ENCODE measurements around the gene HOXD12.
A peak's percentile ranks its signal among the peaks of the same experiment; 100 is the strongest.

HOXD12 gene

DNA sequence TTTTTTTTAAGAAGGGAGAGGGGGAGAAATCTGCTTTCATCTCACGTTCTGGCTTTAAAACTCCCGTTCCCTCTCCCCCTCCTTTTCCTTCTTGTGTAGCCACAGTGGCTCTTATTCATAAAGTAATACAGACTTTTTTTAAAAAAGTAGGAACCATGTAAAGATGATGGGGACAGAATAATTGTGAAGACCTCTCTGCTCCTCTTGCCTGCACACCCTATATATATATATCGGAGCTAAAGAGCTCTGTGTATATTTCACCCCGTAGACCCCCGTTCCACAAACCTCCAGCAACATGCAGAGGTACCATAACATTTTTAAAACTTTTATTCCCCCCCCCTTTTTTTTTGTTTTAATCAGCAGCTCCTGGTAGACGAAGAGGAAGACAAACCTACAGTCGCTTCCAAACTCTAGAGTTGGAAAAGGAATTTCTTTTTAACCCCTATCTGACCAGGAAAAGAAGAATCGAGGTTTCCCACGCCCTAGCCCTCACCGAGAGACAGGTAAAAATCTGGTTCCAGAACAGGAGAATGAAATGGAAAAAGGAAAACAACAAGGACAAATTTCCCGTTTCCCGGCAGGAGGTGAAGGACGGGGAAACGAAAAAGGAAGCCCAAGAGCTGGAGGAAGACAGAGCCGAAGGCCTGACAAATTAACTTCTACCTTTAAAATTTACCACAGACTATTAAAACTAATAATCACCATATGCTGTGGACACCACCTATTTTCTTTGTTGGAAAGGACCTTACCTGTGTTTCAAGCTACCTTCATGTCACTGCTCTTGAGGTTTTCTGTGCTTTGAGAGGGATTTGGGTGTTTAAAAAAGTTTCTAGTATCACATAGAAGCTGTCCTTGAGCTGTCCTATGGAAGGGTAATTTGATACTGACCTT, 31.6 kb downstream of the HOXD12 start:
- no peak for DNase-seq (ENCODE audit: low read depth, low spot score)

DNA sequence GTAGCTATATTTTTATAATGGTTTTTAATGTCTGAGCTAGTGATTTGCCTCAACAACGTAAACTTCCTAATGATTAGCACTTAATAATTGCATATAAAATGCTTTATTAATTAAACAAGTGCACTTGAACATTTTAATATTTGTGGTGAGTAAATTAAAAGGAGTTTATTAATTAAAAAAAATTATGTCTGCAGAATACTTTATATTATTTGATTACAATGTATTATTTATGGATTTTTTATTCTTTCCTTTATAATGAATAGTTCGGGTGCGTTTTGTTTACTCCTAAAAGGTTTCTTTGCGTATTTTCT, 32.2 kb downstream of the HOXD12 start:
- DNase-seq (ENCODE audit: low read depth, low spot score) = no peak

DNA sequence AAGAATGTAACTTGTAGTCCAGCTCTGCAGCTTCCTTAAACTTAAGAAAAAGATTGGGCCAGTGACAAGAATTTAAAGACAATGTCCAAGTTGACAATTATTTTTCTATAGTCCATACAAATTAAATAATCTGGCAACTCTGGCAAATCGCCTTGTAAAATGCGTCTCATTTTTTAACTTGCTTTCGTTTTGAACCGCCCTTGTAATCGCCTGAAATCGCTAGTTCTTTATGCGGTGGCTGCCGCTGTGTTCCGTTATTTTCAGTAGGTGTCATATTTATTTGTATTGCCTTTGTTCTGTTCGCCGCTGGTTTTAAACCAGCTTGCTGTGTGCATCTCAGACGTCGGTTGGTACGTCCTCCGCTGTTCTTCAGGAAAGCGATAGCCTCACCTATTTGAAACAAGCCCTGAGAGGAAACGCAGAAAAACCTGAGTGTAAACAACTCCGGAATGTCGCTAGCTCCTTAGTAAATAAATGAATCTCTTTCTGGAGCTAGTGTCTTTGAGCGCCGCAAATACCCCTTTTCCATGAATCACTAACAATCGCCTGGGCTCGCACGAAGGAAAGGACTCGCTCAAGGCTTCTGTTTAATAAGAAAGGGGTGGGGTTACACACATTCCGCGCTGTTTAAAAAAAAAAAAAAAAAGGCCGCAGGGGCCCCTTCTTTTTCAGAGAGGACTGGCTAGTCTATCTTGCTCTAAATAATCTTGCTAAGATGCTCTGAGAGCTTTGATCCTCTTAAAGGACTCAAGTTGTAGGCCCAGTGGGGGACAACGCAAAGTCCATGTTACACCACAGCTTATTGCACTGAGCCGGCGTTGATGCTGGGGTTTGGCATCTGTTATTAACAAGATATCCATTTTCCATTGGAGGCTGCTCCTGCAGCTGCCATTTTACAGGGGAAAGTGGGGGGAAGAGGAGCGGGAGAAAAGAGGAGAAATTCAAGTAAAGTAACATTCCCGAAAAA, 32.9 kb downstream of the HOXD12 start:
- DNase-seq (ENCODE audit: low read depth, low spot score) = peak; percentile 63

DNA sequence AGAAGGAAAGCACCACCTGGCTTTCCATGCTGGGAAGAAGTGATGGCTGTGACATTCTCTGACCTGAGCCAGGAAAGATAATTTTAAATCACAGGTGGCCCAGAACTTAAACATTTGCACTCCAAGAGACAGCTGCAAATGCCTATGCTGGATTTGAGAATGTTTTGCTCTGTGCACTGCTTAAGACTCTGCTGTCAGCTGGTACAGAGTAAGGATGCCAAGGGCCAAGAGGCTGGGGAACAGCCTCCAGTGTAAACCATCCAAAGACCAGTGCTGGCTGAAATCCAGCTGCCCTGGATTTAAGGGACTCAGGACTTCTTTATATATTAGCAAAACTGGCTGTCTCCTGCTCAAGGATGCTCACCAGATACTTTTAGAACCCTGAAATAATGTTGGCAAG, 33.8 kb downstream of the HOXD12 start:
- DNase-seq (ENCODE audit: low read depth, low spot score) = no peak

DNA sequence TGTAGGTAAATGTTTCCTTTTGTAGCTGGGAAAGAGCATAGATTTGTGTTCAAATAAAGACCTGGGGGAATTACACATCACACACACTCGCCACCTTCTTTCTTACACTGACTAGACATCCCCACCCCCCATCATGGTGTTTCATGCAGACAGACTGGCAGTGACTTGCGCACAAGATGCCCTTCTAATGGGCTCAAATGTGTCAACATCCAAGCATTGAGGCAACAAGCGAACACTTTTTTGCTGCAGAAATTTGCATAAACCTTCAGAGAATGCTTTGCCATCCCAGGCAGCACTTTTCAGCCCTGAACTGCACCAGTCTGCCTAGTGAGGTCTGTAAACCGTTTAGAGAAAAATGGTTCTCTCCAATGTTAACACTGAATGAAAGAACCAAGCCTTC, 34.4 kb downstream of the HOXD12 start:
- DNase-seq (ENCODE audit: low read depth, low spot score) = no peak

DNA sequence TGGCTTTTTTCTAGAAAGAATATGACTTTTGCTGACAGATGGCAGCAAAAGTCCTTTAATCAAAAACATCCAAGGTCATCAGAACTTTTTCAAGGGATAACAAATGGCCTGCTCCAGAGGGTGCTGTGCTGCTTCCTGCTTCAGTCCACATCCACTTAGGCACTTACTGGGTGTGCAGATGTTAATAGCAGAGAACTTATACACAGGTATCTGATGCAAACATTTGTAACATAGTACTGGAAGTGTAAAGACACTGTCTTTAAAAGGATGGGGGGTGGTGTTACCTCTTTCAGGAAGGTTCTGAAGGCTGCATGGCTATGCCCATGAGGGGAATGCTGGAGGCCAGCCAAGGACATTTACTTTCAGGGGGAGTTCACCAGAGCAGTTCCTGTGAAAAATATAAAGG, 35.4 kb downstream of the HOXD12 start:
- DNase-seq (ENCODE audit: low read depth, low spot score) = no peak

DNA sequence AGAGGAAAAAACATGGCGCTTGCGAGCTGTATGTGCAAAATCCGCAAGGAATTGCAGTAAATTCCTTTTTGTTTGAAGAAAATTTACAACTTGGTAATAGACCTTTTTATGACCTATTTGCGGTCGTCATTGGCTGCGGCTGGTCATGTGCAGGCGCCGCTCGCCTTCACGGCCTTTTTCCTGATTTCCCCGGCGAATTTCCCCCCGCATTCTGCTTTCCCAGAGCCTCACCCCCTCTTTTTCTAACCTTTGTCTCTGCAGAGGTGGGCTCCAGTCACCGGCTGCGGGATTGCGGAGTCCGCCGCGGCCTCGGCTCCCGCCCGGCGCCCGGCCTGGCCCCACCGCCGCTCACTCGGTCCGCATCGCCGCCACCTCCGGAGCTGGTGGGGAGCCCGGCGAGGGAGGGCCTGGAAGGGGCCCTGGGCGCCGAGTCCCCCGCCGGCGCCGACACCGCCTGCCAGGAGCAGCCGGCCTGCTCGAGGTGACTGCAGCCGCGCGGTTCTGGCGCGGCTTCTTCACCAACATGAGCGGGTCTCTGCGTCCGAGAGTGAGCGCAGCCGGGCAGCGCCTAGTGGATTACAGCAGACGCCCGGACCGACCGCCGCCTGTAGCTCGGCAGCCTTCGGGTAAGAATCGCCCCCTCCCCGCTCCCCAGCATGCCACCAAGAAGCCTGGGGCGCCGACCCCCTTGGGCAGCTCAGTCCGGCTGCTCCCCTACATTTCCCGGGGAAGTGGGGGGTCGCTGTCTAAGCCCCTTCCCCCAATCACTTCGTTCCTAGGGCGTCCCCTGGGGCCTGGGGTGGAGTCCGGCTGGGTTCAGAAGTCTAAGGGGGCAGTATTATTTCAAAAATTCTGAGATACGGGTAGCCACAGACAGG, 37.0 kb downstream of the HOXD12 start:
- no peak for DNase-seq (ENCODE audit: low read depth, low spot score)

DNA sequence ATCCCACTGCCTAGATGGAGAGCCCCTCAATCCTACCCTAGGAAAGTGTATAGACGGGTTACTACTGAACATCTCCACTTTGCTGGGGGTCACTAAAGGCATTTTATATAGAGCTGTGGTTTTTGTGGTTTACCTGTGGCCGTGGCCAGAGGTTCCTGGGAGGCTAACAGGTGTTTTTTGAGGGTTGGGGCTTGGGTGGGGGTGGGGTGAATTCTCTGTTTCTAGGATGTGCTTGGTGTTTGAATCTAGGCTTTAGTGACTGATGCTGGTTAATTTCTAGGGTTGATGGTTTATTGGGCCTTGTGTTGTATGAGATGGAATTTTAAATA, 37.6 kb downstream of the HOXD12 start:
- DNase-seq (ENCODE audit: low read depth, low spot score) = no peak

DNA sequence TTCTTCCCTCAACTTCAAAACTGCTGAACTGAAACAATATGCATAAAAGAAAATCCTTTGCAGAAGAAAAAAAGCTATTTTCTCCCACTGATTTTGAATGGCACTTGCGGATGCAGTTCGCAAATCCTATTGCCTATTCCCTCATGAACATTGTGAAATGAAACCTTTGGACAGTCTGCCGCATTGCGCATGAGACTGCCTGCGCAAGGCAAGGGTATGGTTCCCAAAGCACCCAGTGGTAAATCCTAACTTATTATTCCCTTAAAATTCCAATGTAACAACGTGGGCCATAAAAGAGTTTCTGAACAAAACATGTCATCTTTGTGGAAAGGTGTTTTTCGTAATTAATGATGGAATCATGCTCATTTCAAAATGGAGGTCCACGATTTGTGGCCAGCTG, 38.3 kb downstream of the HOXD12 start:
- no peak for DNase-seq (ENCODE audit: low read depth, low spot score)

DNA sequence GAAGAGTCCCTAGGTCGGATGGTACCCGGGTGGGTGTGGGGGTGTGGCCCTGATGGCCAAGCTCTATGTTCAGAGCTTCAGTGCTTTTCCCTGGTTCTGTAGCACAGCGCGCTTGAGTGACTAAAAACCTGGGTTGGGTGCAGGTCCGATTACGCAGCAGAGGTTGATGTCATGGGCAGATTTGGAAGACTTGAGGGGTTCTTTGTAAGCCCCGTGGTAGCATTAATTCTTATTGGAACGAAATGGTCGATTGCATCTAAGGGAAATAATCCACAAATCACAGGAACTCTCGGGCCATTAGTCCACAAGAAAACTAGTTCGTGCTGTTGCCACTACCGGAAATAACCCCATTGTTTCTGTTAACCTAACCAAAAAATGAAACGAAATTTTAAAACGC, 38.9 kb downstream of the HOXD12 start:
- no peak for DNase-seq (ENCODE audit: low read depth, low spot score)

DNA sequence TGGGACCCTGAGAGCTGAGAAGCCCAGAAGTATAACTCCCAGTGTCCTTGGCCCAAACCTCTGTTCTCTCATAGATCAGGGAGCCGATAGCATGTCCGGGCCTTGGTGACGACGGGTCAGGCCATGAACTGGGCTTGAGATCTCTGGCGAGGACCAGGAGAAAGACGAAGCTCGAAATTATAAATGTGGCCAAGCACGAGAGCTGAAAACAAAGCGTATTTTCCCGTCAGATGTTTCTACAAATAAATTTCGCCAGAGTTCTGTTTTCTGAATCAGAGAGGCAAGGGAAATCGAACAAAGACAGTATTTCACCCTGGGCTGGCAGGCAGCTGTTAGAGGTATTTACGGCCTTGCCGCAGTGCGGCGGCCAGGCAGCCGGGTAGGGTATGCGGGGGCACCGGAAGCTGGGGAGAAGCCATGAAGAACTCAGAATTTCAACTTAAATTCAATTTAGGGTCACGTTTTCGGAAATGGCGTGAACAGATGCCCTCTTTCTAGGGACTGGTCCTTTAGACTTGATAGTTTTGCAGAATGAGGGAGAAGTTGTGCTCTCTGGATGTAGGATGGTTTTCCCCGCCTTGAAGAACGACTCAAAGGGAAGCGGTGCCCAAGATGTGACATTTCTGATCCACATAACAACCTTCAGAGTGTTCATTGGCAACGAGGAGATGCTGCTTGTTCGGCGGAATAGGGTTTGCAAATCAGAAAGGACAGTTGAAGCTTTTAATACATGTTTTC, 39.5 kb downstream of the HOXD12 start:
- no peak for DNase-seq (ENCODE audit: low read depth, low spot score)

DNA sequence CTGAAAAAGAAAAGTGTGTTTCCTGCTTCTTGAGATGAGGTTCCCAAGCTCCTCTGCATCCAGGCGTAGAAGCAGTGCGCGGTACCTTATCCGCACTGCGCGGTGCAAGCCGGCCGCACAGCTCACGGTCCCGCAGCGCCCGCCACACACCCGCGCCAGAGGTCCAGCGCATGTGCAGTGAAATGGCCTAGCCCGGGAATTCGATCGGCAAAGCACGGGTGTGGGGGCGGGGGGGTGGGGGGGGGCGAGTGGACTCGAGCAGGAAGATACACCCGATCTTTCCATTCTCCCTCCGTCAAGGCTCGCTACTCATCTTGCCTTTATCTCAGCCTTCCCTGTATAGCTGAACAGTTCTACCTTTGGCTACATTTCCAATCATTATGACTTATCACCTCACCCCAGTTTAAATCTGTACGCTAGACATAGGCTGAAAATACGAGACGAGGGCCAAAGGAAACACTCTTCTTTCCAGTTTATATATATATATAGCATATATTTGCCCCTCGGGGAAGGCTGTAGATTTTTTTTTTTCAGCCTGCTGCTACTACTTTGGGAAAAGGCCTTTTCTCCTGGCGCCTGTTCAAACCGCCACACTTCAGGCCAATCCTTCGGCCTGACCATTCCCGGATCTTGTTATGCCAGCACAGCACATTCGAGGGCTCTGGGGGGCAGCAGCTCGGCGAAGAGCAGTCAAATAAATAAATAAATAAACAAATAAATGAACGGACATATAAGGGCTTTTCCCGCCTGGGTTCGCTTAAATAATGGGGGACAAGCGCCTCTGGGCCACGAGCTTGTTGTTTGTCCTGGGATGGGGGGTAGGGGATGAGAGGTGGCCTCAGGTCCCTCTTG, 40.3 kb downstream of the HOXD12 start:
- DNase-seq (ENCODE audit: low read depth, low spot score) = no peak

DNA sequence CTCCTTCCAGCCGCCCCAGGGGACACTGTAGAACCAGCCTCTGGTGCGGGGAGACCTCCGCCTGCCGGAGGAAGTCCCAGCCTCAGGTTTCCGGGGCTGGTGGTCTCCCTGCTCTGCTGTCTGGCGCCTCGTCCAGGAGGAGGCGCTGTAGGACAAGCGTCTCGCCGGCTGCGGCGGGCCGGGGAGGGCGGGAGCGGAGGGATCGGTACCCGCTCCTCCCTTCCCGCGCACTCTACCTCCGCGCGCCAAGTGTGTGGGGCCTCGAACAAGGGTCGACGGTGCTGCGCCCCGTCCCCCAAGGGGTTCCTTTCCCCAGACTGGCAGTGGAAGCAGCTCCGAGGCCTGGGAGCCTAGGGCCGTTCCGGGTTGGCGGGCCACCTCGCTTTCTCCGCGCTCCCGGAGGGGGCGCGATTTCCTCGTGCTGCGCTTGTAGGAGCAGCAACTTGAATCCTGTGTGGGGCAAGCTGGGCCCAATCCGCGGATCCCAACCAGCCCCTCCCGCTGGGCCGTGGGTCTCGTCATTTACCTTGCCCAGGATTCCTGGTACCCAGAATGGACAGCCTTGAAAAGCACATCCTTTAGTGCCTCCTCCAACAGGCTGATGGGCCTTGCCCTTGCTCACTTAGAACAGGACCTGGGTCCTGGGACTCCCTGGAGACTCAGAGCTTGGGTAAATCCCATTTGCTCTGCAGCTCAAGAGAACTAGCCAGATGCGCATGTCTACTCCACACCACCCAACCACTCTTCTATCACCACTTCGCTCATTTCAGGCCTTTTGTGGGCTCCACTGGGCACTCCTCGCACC, 41.1 kb downstream of the HOXD12 start:
- DNase-seq (ENCODE audit: low read depth, low spot score) = peak; percentile 90

DNA sequence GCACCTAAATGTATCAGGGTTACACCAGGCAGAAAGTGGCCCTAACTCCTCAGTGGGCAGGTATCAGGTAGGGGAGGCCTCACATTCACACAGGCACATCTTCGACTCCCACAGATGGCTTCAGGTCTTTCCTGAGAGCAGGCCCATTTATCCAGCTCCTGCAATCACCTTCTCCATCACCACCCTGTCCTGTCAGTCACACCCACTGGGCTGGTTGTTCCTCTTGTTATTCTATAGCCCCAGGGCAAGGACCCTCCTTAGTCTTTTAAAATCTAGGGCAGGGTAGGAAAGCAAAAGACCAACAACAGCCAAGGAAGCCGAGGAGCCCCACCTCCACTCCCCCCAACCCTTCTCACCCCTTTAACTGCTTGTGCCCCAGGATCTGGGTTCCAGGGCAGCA, 42.7 kb downstream of the HOXD12 start:
- no peak for DNase-seq (ENCODE audit: low read depth, low spot score)

DNA sequence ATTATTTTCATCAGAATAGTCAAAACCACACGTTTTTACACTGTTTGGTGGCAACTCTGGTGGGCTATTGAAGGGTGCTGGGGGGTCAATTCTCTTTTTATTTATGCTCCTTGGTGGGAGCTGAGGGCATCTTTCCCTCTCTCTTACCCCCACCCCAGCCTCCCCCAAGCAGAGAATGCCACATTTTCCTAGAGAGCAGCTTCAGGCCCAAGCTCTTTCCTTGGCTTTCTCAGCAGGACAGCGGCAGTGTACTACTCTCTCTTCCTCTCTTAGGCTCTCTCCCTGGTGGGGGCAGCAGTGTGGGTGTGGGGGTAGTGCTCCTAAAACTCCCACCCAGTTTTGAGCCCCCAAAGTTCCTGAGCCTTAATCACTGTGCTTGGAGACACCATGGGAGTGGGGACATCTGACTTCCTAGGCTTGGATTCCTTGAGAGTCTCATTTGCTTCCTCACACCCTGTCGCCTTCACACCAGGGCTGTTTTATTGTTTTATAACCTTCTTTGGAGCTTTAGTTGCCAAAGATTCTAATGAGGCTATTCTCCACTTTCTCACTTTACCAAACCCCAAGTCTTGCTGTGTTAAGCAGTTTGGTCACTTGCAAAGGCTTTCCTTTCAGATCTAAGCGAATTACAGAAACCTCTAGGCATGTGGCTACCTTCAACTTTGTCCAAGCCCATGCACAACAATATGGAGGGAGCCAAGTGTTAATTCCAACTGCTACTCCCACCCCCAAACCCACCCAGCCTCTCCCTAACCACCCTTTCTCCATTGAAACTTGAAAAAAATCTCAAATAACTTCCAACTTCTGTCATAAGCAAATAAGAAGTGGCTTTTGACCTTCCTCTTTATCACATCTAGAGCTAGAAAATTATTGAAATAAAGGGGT, 45.7 kb downstream of the HOXD12 start:
- no peak for DNase-seq (ENCODE audit: low read depth, low spot score)

DNA sequence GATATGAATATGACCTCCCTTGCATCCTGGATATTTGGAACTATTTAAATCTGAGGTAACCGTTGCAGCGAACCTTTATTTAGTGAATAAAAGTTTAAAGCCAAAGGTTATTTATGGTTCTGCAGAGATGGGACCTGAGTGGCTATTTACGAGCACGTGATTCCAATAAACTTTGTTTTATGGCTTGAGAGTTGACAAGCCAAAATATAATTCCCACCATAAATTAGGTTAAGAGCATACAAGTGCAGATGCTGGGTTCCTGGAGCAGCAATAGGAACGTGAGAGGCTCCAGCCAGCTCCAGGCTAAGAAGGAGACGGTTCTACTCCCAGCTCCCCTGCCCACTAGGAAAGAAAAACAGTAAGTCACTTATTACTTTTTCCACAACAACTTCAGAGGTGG, 46.5 kb downstream of the HOXD12 start:
- no peak for DNase-seq (ENCODE audit: low read depth, low spot score)

DNA sequence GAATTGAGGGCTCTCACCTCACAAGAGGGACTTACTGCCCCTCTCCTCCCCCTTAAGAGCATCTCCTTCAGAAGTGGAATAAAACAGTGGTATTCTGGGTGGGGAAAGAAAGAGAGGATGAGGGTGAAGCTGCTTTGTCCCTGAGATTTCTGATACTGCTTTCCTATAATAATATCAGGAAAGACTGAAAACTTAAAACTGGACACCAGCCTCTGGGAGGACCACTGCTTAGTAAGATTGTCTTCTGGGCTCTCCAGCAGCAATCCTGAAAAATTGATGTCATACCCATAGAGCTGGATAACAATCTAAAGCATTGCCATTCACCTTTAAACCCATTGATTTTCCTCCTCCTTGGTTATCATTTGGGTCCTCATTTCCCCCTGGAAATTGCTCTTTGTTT, 47.0 kb downstream of the HOXD12 start:
- DNase-seq (ENCODE audit: low read depth, low spot score) = no peak

DNA sequence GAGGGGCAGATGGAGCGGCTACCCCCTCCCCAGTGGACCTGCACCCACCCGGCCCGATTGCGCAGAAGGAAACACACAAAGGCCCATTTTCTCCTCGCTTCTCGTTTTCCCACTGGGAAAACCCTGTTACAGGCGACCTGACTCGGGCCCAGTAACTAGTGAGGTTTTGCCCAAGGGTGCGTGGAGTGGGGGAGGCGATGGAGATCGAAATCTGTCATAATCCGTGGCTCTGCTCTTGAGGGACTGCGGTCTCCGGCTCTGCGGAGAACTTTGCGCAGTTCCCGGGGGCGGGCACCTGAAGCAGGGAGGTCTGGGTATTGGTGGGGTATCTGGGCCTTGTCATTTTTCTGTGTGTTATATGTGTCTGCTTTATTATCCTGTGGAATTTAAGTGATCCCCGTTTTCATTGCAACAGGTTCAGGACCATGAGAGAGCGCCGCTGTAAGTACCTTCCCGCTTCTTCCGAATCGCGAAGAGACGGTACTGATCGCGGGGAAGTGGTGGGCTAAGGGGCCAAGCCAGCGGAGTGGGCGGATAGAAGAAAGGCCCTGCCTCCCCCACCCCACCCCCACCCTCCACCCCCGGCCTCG, 47.7 kb downstream of the HOXD12 start:
- no peak for DNase-seq (ENCODE audit: low read depth, low spot score)

Measured in ELF-1 (cell line).